ENCODE measurements around the gene RCL1. TPM values are rescaled to one million over a fixed set of nuclear protein-coding genes. Genes with fewer than 3 reads are reported as not detected.

RCL1 gene
- total RNA-seq, 1 experiment from 2014 or later: 34.4 TPM

DNA sequence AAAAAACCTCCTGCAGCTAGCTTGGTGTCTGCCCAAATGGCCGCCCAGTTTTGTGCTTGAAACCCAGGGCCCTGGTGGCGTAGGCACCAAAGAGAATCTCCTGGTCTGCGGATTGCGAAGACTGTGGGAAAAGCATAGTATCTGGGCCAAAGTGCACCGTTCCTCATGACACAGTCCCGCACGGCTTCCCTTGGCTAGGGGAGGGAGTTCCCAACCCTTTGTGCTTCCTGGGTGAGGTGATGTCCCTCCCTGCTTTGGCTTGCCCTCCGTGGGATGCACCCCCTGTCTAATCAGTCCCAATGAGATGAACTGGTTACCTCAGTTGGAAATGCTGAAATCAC lies 109.4 kb downstream of the RCL1 start:
- no peak overlapping the region for H2BK5ac ChIP-seq (ENCODE audit: insufficient read length, low read length)
- no CpG with 5 or more reads among the region's 8 CpGs for WGBS (ENCODE audit: extremely low coverage, insufficient read length, low lambda C conversion rate)

More for the DNA sequence above, 109.4 kb downstream of the RCL1 start:
- no peak overlapping the region for H4K91ac ChIP-seq (ENCODE audit: insufficient read length, low read depth, low read length)
- H3K36me3 Mint-ChIP-seq (ENCODE audit: insufficient read depth in 1 of 3, low read depth in 3 of 3): peaks cover 3 to 14% (median 8%) of the 10 kb centered on the region in 3 experiments
- H3K9me3 Mint-ChIP-seq: peaks cover 7 to 10% of the 10 kb centered on the region in 2 experiments; a peak in 4 of 5 replicates
- H3K9ac ChIP-seq (ENCODE audit: extremely low read depth, insufficient read length, low read length): no peak overlapping the region
- H3K27me3 ChIP-seq (ENCODE audit: insufficient read depth, low read length): no peaks in the 10 kb centered on the region
- H2BK15ac ChIP-seq (ENCODE audit: low read depth, low read length): no peak overlapping the region
- peak overlapping the region in 2 of 3 experiments; percentile 76 to 91; a peak in 2 of 7 replicates for H3K27ac Mint-ChIP-seq
- no peaks in the 10 kb centered on the region for H3K9me3 ChIP-seq (ENCODE audit: control insufficient read depth, low read depth, low read length)
- TF ChIP-seq, protein P1, sequence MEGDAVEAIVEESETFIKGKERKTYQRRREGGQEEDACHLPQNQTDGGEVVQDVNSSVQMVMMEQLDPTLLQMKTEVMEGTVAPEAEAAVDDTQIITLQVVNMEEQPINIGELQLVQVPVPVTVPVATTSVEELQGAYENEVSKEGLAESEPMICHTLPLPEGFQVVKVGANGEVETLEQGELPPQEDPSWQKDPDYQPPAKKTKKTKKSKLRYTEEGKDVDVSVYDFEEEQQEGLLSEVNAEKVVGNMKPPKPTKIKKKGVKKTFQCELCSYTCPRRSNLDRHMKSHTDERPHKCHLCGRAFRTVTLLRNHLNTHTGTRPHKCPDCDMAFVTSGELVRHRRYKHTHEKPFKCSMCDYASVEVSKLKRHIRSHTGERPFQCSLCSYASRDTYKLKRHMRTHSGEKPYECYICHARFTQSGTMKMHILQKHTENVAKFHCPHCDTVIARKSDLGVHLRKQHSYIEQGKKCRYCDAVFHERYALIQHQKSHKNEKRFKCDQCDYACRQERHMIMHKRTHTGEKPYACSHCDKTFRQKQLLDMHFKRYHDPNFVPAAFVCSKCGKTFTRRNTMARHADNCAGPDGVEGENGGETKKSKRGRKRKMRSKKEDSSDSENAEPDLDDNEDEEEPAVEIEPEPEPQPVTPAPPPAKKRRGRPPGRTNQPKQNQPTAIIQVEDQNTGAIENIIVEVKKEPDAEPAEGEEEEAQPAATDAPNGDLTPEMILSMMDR (conservative IDR thresholded peaks at IDR 0.05): no peak
- no peaks in the 10 kb centered on the region; the same call in 1 of the 2 replicates for H3K27me3 Mint-ChIP-seq (ENCODE audit: low read depth)
- H3K4me1 Mint-ChIP-seq: peaks cover 12 to 14% of the 10 kb centered on the region in 2 experiments
- H2BK120ac ChIP-seq (ENCODE audit: low read depth, low read length, poor library complexity, severe bottlenecking): no peak overlapping the region
- DNase-seq: peak; percentile 36
- no peak overlapping the region for H3K23ac ChIP-seq (ENCODE audit: insufficient read length, low read depth, low read length)
- H3K79me2 ChIP-seq (ENCODE audit: insufficient read depth, low read length): no peaks in the 10 kb centered on the region
- H2BK20ac ChIP-seq (ENCODE audit: low read depth, low read length, poor library complexity, severe bottlenecking): no peak overlapping the region
- H3K4ac ChIP-seq (ENCODE audit: low read depth, low read length): no peak overlapping the region
- peak overlapping the region; percentile 62 for H3K18ac ChIP-seq (ENCODE audit: insufficient read length, low read depth, low read length)
- H3K4me2 ChIP-seq (ENCODE audit: insufficient read depth, insufficient read length, low read length): no peak overlapping the region
- no peaks in the 10 kb centered on the region for H4K20me1 ChIP-seq (ENCODE audit: control insufficient read depth, insufficient read depth, insufficient read length)
- H4K8ac ChIP-seq (replicated peaks; ENCODE audit: insufficient read length, low read depth, low read length): no peak overlapping the region
- no peaks in the 10 kb centered on the region for H3K4me1 ChIP-seq (ENCODE audit: insufficient read depth, low read length)
- H2AK5ac ChIP-seq (ENCODE audit: insufficient read length, low read length): no peak overlapping the region
- H4K5ac ChIP-seq (ENCODE audit: insufficient read length, low read depth, low read length): no peak overlapping the region
- no peaks in the 10 kb centered on the region for H3K23me2 ChIP-seq (ENCODE audit: insufficient read length, low read depth, low read length, poor library complexity, severe bottlenecking)
- H2AFZ ChIP-seq (ENCODE audit: low read length): no peak overlapping the region
- H3K14ac ChIP-seq (ENCODE audit: insufficient read depth, low read length): no peak overlapping the region
- H3K79me1 ChIP-seq (ENCODE audit: insufficient read depth, low read depth, low read length, poor library complexity, severe bottlenecking): no peaks in the 10 kb centered on the region
- no peak overlapping the region for H3K56ac ChIP-seq (ENCODE audit: insufficient read length, low read depth, low read length)
- H3K4me3 Mint-ChIP-seq: no peak overlapping the region
- no peak overlapping the region for H2BK12ac ChIP-seq (ENCODE audit: insufficient read length, low read depth, low read length)
- H3T11ph ChIP-seq (ENCODE audit: low read length): no peak overlapping the region
- no peak overlapping the region for H3K27ac ChIP-seq (ENCODE audit: insufficient read length, low read depth, low read length)
